ENCODE results near the gene MICU1. TPM values are rescaled to one million over a fixed set of nuclear protein-coding genes. Genes with fewer than 3 reads are reported as not detected.

The MICU1 gene
- total and polyA plus RNA-seq, 2 of the 13 experiments (the other 11 are each of a cell fraction or from before 2014, with no cell fraction given) = 32.5 to 56.1 TPM

GRCh38 chr10:72354356-72355213 is 271.3 kb downstream of the MICU1 start, which contains the start of gene DNAJB12 (continued):
- no peak for TF ChIP-seq ZBTB37 (CRISPR knock-in tag; IDR thresholded peaks at IDR 0.05)
- TF ChIP-seq LBX2 (CRISPR knock-in tag; IDR thresholded peaks at IDR 0.05; ENCODE audit: borderline replicate concordance) = no peak
- TF ChIP-seq RFXAP (CRISPR knock-in tag; IDR thresholded peaks at IDR 0.05; ENCODE audit: borderline replicate concordance) = peak; percentile 72; the same call in 1 of the 2 replicates
- peak; percentile 90 for TF ChIP-seq ZNF281 (CRISPR knock-in tag; IDR thresholded peaks at IDR 0.05; ENCODE audit: borderline replicate concordance)
- peak; percentile 22; the same call in 1 of the 2 replicates for TF ChIP-seq CENPT (CRISPR knock-in tag; IDR thresholded peaks at IDR 0.05; ENCODE audit: low read depth)
- peak; percentile 55; the same call in 1 of the 2 replicates for TF ChIP-seq CEBPG (CRISPR knock-in tag; IDR thresholded peaks at IDR 0.05)
- no peak for TF ChIP-seq CBX2 (IDR thresholded peaks at IDR 0.05; ENCODE audit: low read depth, low read length)
- TF ChIP-seq CBX2 (CRISPR knock-in tag; IDR thresholded peaks at IDR 0.05; ENCODE audit: low read depth) = no peak
- TF ChIP-seq RFX5 (IDR thresholded peaks at IDR 0.05; ENCODE audit: low read depth, low read length) = peak; percentile 34
- TF ChIP-seq SRSF9 (IDR thresholded peaks at IDR 0.05; ENCODE audit: borderline replicate concordance, insufficient read depth, low read depth, low read length, poor library complexity, severe bottlenecking) = no peak
- TF ChIP-seq NFE2L1 (CRISPR knock-in tag; IDR thresholded peaks at IDR 0.05; ENCODE audit: borderline replicate concordance) = 0 out of 2 replicates have a peak, but pooled peaks have one; percentile 55
- peak; percentile 80 for TF ChIP-seq ELF1 (CRISPR knock-in tag; IDR thresholded peaks at IDR 0.05)
- no peak for TF ChIP-seq NFRKB (IDR thresholded peaks at IDR 0.05)
- TF ChIP-seq LRRFIP1 (CRISPR knock-in tag; conservative IDR thresholded peaks at IDR 0.05) = no peak
- TF ChIP-seq NONO (IDR thresholded peaks at IDR 0.05) = no peak
- peak; percentile 96 for TF ChIP-seq NONO (CRISPR knock-in tag; conservative IDR thresholded peaks at IDR 0.05)
- no peak for TF ChIP-seq ZNF260 (CRISPR knock-in tag; IDR thresholded peaks at IDR 0.05; ENCODE audit: borderline replicate concordance, low read depth)
- no peak for TF ChIP-seq ZNF484 (CRISPR knock-in tag; IDR thresholded peaks at IDR 0.05; ENCODE audit: borderline replicate concordance, low read depth)
- no peak; the same call in none of the 2 replicates for TF ChIP-seq ZNF136 (CRISPR knock-in tag; IDR thresholded peaks at IDR 0.05; ENCODE audit: low read depth)
- peak; percentile 73; the same call in 1 of the 2 replicates for TF ChIP-seq MEIS1 (CRISPR knock-in tag; IDR thresholded peaks at IDR 0.05; ENCODE audit: borderline replicate concordance)
- no peak for TF ChIP-seq U2AF1 (optimal IDR thresholded peaks at IDR 0.05; ENCODE audit: low read depth, low read length)
- TF ChIP-seq NFKBIZ (CRISPR knock-in tag; IDR thresholded peaks at IDR 0.05) = no peak; the same call in 1 of the 2 replicates
- TF ChIP-seq SALL1 (CRISPR knock-in tag; IDR thresholded peaks at IDR 0.05) = peak; percentile 93

Measured in HepG2 (cell line).